B cell (primary cell): ENCODE data around the gene FANCD2. TPM values are rescaled to one million over a fixed set of nuclear protein-coding genes. Genes with fewer than 3 reads are reported as not detected.
"Not testable (repeated sequence)": the region's sequence is repeated elsewhere in the genome, so short reads cannot be mapped to it uniquely, and the experiment has no call there.

Experiments
- ATAC-seq: fragments of 200-7000 bp; cut with Tn5 transposase; one replicate; pipeline ENCODE4 v1.10.0; 2021; ENCODE audit warnings: low read depth, mild to moderate bottlenecking, moderate number of reproducible peaks, moderate library complexity
- CTCF ChIA-PET: fragments of 350-600 bp; sonication (Branson Sonifier 250); formaldehyde crosslinking; loops from one replicate; lab custom pipeline; 2021; ENCODE audit warnings: antibody characterized with exemption, inconsistent platforms; lab: Charles Lee
- POLR2A ChIA-PET: fragments of 350-600 bp; sonication (Branson Sonifier 250); formaldehyde crosslinking; loops from one replicate; lab custom pipeline; 2021; ENCODE audit warnings: antibody characterized with exemption; lab: Charles Lee
- DNase-seq: peaks from one replicate; pipeline ENCODE4 v3.0.0; 2013
- H2AFZ ChIP-seq: 2 replicates; pipeline ENCODE4 v1.6.1; 2012; ENCODE audit warnings: mild to moderate bottlenecking, low read depth, low read length; ENCODE audit not compliant: insufficient read depth, poor library complexity, severe bottlenecking
- H3K27ac ChIP-seq, 2 donors: 1 replicate in 1 of 2; 2 replicates in 1 of 2; pipeline ENCODE4 v1.5.1; 2012 to 2013; ENCODE audit warnings: low read length in 2 of 2, mild to moderate bottlenecking in 2 of 2, moderate library complexity in 1 of 2
- H3K27me3 ChIP-seq, 4 experiments: fragments of 200-600 bp in 1 of 4; sonication (generic) in 1 of 4; replicated peaks in 1 of 4; 1 replicate in 2 of 4; 2 replicates in 2 of 4; pipeline versions ENCODE4 v1.6.1 to v1.7.0; 2013 to 2016; ENCODE audit warnings: low read length in 3 of 4, mild to moderate bottlenecking in 2 of 4, mixed read lengths in 1 of 4, moderate library complexity in 1 of 4; ENCODE audit not compliant: insufficient read depth in 4 of 4, control insufficient read depth in 3 of 4; ENCODE audit errors: control extremely low read depth in 1 of 4
- H3K36me3 ChIP-seq, 2 experiments: replicated peaks in 1 of 2; 1 replicate in 1 of 2; 2 replicates in 1 of 2; pipeline versions ENCODE4 v1.6.1 to v1.7.1; 2013; ENCODE audit warnings: low read length in 1 of 2; ENCODE audit not compliant: insufficient read depth in 2 of 2, control insufficient read depth in 1 of 2; ENCODE audit errors: control extremely low read depth in 1 of 2, extremely low read depth in 1 of 2
- H3K4me1 ChIP-seq, 2 donors: fragments of 200-600 bp in 1 of 2; sonication (generic) in 1 of 2; 1 replicate in 1 of 2; 2 replicates in 1 of 2; pipeline versions ENCODE4 v1.5.1 to v1.6.1; 2013 to 2017; ENCODE audit warnings: low read length in 2 of 2; ENCODE audit not compliant: control insufficient read depth in 2 of 2, insufficient read depth in 2 of 2
- H3K4me2 ChIP-seq: replicated peaks from 2 replicates; pipeline ENCODE3; 2012; ENCODE audit warnings: mild to moderate bottlenecking, low read depth, low read length; ENCODE audit not compliant: poor library complexity, severe bottlenecking
- H3K4me3 ChIP-seq, 5 experiments: fragments of 200-600 bp in 1 of 5; sonication (generic) in 1 of 5; 1 replicate in 3 of 5; 2 replicates in 2 of 5; pipeline versions ENCODE4 v1.5.1 to v1.7.0; 2011 to 2016; ENCODE audit warnings: low read length in 4 of 5, mild to moderate bottlenecking in 4 of 5, low read depth in 2 of 5, control low read depth in 1 of 5, moderate library complexity in 1 of 5; ENCODE audit not compliant: insufficient read depth in 1 of 5; ENCODE audit errors: control extremely low read depth in 1 of 5, extremely low read depth in 1 of 5
- H3K79me2 ChIP-seq: fragments of 200-600 bp; sonication (generic); one replicate; pipeline ENCODE4 v1.6.0; 2016; ENCODE audit warnings: low read length; ENCODE audit not compliant: control insufficient read depth, insufficient read depth
- H3K9ac ChIP-seq: fragments of 200-600 bp; sonication (generic); 2 replicates; pipeline ENCODE4 v1.6.1; 2017; ENCODE audit warnings: mild to moderate bottlenecking, low read length, moderate library complexity
- H3K9me3 ChIP-seq, 3 donors: one replicate each; pipeline versions ENCODE4 v1.6.1 to v1.7.1; 2013; ENCODE audit warnings: low read length in 2 of 3; ENCODE audit not compliant: control insufficient read depth in 2 of 3, insufficient read depth in 1 of 3; ENCODE audit errors: control extremely low read depth in 1 of 3
- H4K20me1 ChIP-seq: 2 replicates; pipeline ENCODE4 v1.6.0; 2012; ENCODE audit warnings: mild to moderate bottlenecking, low read length; ENCODE audit not compliant: insufficient read depth, control insufficient read depth, poor library complexity, severe bottlenecking
- H3K27ac Mint-ChIP-seq: one replicate; pipeline ENCODE4 v1.8.0; 2021; ENCODE audit warnings: mixed read lengths
- H3K27me3 Mint-ChIP-seq: one replicate; pipeline ENCODE4 v1.8.0; 2021; ENCODE audit warnings: mixed read lengths
- H3K4me1 Mint-ChIP-seq: one replicate; pipeline ENCODE4 v1.8.0; 2021; ENCODE audit warnings: mixed read lengths
- H3K4me3 Mint-ChIP-seq: one replicate; pipeline ENCODE4 v1.8.0; 2021; ENCODE audit warnings: mixed read lengths
- H3K9me3 Mint-ChIP-seq: one replicate; pipeline ENCODE4 v1.8.0; 2022; ENCODE audit warnings: mixed read lengths; ENCODE audit not compliant: insufficient read depth
- CTCF ChIP-seq: fragments of 200-600 bp; IDR thresholded peaks from one replicate; pipeline ENCODE4 v1.8.0; 2022; ENCODE audit warnings: antibody characterized with exemption, mild to moderate bottlenecking
- EZH2 ChIP-seq: IDR thresholded peaks from 2 replicates; pipeline ENCODE4 v1.6.1; 2012; ENCODE audit warnings: borderline replicate concordance, low read depth, mild to moderate bottlenecking, moderate library complexity, low read length; ENCODE audit not compliant: insufficient read depth, poor library complexity, severe bottlenecking
- WGBS: methylation state at CpG from one replicate; pipeline ENCODE4 v1.1.5; 2013; ENCODE audit warnings: missing lambda C conversion rate; ENCODE audit not compliant: insufficient coverage; 5-methylcytosine and 5-hydroxymethylcytosine counted together
- intact Hi-C: fragments of 100-400 bp; cut with micrococcal nuclease; formaldehyde crosslinking; loops from one replicate; pipeline ENCODE4 v1.10.0; 2022
- polyA plus RNA-seq: library from polyadenylated mRNA; depleted of rRNA; stranded (reverse); fragments of >200 nt; gene quantifications from 2 replicates; pipeline ENCODE4 v1.2.3, GENCODE V29; 2012
- total RNA-seq, 2 donors: library from RNA; stranded (reverse); fragments of 120-200 nt in 1 of 2; gene quantifications; 1 replicate in 1 of 2; 2 replicates in 1 of 2; pipeline versions ENCODE4 v1.2.3 to v1.2.4, GENCODE V29; 2013 to 2022

FANCD2 gene
- total and polyA plus RNA-seq, 2 donors (not counting 1 experiment from before 2014, with no cell fraction given): 31.7 to 65.8 TPM

GRCh38 chr3:10055097-10055496 lies 28.9 kb downstream of the FANCD2 start:
- Histone ChIP-seq H4K20me1 (no peaks in the 10 kb centered on the region), H3K4me1 (no peaks in the 10 kb centered on the region), H3K9me3 (no peaks in the 10 kb centered on the region), H3K79me2 (no peaks in the 10 kb centered on the region), H3K4me3 (no peak overlapping the region), H3K4me2 (no peak overlapping the region), H3K27me3 (no peaks in the 10 kb centered on the region), H2AFZ (no peak overlapping the region), H3K27ac (no peak overlapping the region), H3K36me3 (peaks cover 0 to 8% of the 10 kb centered on the region in 2 experiments), H3K9ac (no peak overlapping the region)
- no peak overlapping the region for H3K27ac Mint-ChIP-seq
- TF ChIP-seq CTCF (no peak), EZH2 (no peak)
- no peaks in the 10 kb centered on the region for H3K9me3 Mint-ChIP-seq
- no peaks in the 10 kb centered on the region for H3K27me3 Mint-ChIP-seq
- no CpG with 5 or more reads among the region's 4 CpGs for WGBS
- ChIA-PET CTCF (no interaction called here), POLR2A (no interaction called here)
- intact Hi-C loops: no loop called here
- ATAC-seq: no peak
- no peak overlapping the region for H3K4me3 Mint-ChIP-seq
- no peaks in the 10 kb centered on the region for H3K4me1 Mint-ChIP-seq
- DNase-seq: no peak

GRCh38 chr3:10070077-10070476 lies 43.8 kb downstream of the FANCD2 start:
- intact Hi-C loops, H3K4me1 ChIP-seq, H3K27me3 ChIP-seq, H3K27ac Mint-ChIP-seq, H3K4me2 ChIP-seq, H3K27me3 Mint-ChIP-seq, H3K4me3 ChIP-seq, H3K27ac ChIP-seq, H2AFZ ChIP-seq, ATAC-seq, H4K20me1 ChIP-seq, H3K9me3 ChIP-seq, H3K9ac ChIP-seq, CTCF ChIA-PET, DNase-seq, H3K4me1 Mint-ChIP-seq, H3K9me3 Mint-ChIP-seq, POLR2A ChIA-PET, H3K4me3 Mint-ChIP-seq, H3K79me2 ChIP-seq: not testable (repeated sequence)
- no CpG with 5 or more reads among the region's 33 CpGs for WGBS
- H3K36me3 ChIP-seq: peaks cover 7 to 26% of the 10 kb centered on the region in 2 experiments
